Epithelial cell of proximal tubule (primary cell): ENCODE measurements around the gene QSOX2. TPM values are rescaled to one million over a fixed set of nuclear protein-coding genes. Genes with fewer than 3 reads are reported as not detected.

Source experiments
- DNase-seq: peaks from one replicate; pipeline ENCODE4 v3.0.0-alpha.2; 2011; ENCODE audit warnings: low read depth
- H3K4me3 ChIP-seq: 2 replicates; pipeline ENCODE4 v1.5.1; 2011; ENCODE audit warnings: low read depth, mild to moderate bottlenecking, low read length
- CTCF ChIP-seq: conservative IDR thresholded peaks from 2 replicates; pipeline ENCODE4 v1.5.1; 2012; ENCODE audit warnings: low read depth, mild to moderate bottlenecking, low read length
- total RNA-seq: library from RNA; depleted of rRNA; stranded (reverse); fragments of >200 nt; gene quantifications from 2 replicates; pipeline ENCODE4 v1.2.3, GENCODE V29; 2015

The QSOX2 gene
- total RNA-seq, 1 donor from 2014 or later: 17.8 TPM

- H3K4me3 ChIP-seq: no peak overlapping the region
- DNase-seq: no peak
- TF ChIP-seq CTCF: no peak
Measured at GRCh38 chr9:136172412-136173079, 73.1 kb downstream of the QSOX2 start.

GRCh38 chr9:136171801-136172411 lies 73.7 kb downstream of the QSOX2 start:
- DNase-seq: no peak
- no peak overlapping the region for H3K4me3 ChIP-seq
- no peak for TF ChIP-seq CTCF

- no peak overlapping the region for H3K4me3 ChIP-seq
- TF ChIP-seq CTCF: no peak
- DNase-seq: no peak
Measured at GRCh38 chr9:136171009-136171800, 74.4 kb downstream of the QSOX2 start.

DNA sequence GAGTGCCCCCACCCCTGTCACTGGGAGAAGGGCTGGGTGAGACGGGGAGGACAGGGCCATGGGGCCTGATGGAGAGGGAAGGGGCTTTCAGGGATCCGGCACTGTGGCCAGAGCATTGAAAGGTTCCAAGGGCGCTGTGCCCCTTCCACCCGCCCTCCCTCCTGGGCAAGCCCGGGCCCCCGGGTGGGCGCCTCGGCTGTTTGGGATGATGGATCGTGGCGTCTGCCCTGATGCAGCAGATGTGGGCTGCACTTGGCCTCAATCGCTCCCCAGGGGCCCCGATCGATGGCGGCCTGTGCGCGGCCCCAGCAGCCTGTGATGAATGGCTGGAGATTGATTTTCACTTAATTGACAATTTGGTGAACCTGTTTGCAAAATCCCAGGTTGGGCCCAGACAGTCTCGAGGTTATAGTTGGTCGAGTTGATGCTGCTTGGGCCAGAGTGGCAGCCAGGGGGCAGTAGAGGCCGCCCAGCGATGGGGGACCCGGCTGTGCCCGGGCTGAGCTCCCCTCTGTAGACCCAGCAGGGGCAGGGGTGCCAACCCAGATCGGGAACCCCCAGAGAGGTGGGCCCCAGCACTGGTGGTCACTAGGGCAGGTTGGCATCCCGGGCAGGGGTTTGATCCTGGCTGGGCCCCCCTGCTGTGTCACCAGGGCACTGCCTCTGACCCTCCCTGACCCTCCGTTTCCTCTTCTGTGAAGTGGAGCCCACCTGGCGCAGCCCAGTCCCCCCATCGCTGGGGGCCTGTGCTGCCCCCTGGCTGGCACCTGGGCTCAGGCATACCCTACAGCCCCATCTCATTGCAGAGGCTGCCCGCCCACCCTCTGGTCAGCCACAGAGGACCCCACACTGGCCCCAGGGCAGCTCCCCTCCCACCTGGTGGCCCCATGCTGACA lies 75.4 kb downstream of the QSOX2 start:
- H3K4me3 ChIP-seq: no peak overlapping the region
- peak; percentile 80 for TF ChIP-seq CTCF
- no peak for DNase-seq

GRCh38 chr9:136169495-136169894 lies 76.1 kb downstream of the QSOX2 start:
- no peak for TF ChIP-seq CTCF
- no peak overlapping the region for H3K4me3 ChIP-seq
- DNase-seq: no peak

GRCh38 chr9:136163248-136163850 lies 82.3 kb downstream of the QSOX2 start:
- H3K4me3 ChIP-seq: no peak overlapping the region
- DNase-seq: no peak
- no peak for TF ChIP-seq CTCF
